Measurements from ENCODE around the gene INSYN1. TPM values are rescaled to one million over a fixed set of nuclear protein-coding genes. Genes with fewer than 3 reads are reported as not detected.

INSYN1 gene
- total RNA-seq, 2 donors from 2014 or later = 1.3 to 3.6 TPM

DNA sequence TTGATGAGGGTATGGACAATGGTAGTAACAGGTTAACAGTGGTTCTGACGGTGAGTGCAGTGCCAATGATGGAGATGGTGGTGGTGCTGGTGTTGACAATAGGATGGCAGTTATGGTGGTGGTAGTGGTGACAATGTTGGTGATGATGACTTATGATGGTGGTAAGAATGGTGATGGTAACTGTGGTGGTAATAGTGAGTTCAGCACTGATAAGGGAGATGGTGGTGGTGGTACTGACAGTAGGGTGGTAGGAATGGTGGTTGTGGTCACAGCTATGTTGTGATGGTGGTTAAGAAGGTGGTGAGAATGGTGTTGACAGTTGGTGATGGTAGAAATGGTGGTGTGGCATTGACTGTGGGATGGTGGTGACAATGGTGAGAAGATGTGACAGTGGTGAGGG, 13.4 kb upstream of the INSYN1 start:
- WGBS, 2 donors = 77 to 80% methylated on average over 1 of the region's 1 CpG
- Histone ChIP-seq H3K9me3 (no peaks in the 10 kb centered on the region), H3K27me3 (no peaks in the 10 kb centered on the region), H3K4me3 (no peak overlapping the region), H3K27ac (no peak overlapping the region), H3K36me3 (replicated peaks in 1 of 2; ENCODE audit: insufficient read depth in 1 of 2, low read depth in 2 of 2) (no peaks in the 10 kb centered on the region), H3K4me1 (no peaks in the 10 kb centered on the region)
- intact Hi-C loops (cut with DNase I) = no loop called here
- no peak for TF ChIP-seq POLR2A (IDR thresholded peaks at IDR 0.05)
- TF ChIP-seq, protein P1, sequence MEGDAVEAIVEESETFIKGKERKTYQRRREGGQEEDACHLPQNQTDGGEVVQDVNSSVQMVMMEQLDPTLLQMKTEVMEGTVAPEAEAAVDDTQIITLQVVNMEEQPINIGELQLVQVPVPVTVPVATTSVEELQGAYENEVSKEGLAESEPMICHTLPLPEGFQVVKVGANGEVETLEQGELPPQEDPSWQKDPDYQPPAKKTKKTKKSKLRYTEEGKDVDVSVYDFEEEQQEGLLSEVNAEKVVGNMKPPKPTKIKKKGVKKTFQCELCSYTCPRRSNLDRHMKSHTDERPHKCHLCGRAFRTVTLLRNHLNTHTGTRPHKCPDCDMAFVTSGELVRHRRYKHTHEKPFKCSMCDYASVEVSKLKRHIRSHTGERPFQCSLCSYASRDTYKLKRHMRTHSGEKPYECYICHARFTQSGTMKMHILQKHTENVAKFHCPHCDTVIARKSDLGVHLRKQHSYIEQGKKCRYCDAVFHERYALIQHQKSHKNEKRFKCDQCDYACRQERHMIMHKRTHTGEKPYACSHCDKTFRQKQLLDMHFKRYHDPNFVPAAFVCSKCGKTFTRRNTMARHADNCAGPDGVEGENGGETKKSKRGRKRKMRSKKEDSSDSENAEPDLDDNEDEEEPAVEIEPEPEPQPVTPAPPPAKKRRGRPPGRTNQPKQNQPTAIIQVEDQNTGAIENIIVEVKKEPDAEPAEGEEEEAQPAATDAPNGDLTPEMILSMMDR (IDR thresholded peaks at IDR 0.05) = no peak
- DNase-seq (no peak), ATAC-seq (no peak)

- no peak overlapping the region for H3K27ac ChIP-seq
- TF ChIP-seq, protein P1 (IDR thresholded peaks at IDR 0.05) = no peak
- TF ChIP-seq POLR2A (IDR thresholded peaks at IDR 0.05) = no peak
- no peak overlapping the region for H3K4me3 ChIP-seq
- no peaks in the 10 kb centered on the region for H3K27me3 ChIP-seq
- no peaks in the 10 kb centered on the region for H3K4me1 ChIP-seq
- WGBS, 2 donors = 77 to 88% methylated on average over 1 of the region's 1 CpG
- no peaks in the 10 kb centered on the region for H3K9me3 ChIP-seq
- no peaks in the 10 kb centered on the region for H3K36me3 ChIP-seq (replicated peaks in 1 of 2; ENCODE audit: insufficient read depth in 1 of 2, low read depth in 2 of 2)
- no peak for ATAC-seq
- intact Hi-C loops (cut with DNase I) = no loop called here
- DNase-seq = no peak
Measured at GRCh38 chr15:73765778-73766177, 12.6 kb upstream of the INSYN1 start.

DNA sequence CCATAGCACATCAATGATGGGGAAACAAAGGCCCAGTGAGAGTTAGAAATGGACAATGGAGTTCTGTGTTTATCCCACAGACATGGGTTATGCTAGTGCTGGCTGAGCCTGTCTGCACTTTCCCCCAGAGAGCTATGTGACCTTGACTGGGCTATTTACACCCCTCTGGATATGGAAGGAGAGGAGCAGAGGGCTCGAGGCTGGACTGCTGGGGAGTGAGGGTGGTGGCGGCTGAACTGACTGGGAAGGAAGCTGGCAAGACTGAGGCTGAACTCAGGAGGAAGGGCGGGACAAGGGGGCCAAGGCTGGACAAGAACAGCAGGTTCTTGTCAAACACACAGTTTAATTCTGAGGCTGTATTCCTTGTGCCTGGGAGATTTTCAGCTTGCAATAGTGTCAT, 10.8 kb upstream of the INSYN1 start:
- H3K9me3 ChIP-seq = no peaks in the 10 kb centered on the region
- no peak for DNase-seq
- no peaks in the 10 kb centered on the region for H3K4me1 ChIP-seq
- H3K36me3 ChIP-seq (replicated peaks in 1 of 2; ENCODE audit: insufficient read depth in 1 of 2, low read depth in 2 of 2) = no peaks in the 10 kb centered on the region
- ATAC-seq = no peak
- TF ChIP-seq, protein P1 (IDR thresholded peaks at IDR 0.05) = no peak
- TF ChIP-seq POLR2A (IDR thresholded peaks at IDR 0.05) = no peak
- WGBS, 2 donors = 49 to 62% methylated on average over 3 of the region's 3 CpGs
- no peak overlapping the region for H3K27ac ChIP-seq
- no peaks in the 10 kb centered on the region for H3K27me3 ChIP-seq
- no peak overlapping the region for H3K4me3 ChIP-seq
- intact Hi-C loops (cut with DNase I) = no loop called here

- no peaks in the 10 kb centered on the region for H3K9me3 ChIP-seq
- WGBS, 2 donors = 40 to 42% methylated on average over 11 of the region's 11 CpGs
- TF ChIP-seq, protein P1 (IDR thresholded peaks at IDR 0.05) = no peak
- no peak for TF ChIP-seq POLR2A (IDR thresholded peaks at IDR 0.05)
- H3K4me1 ChIP-seq = no peaks in the 10 kb centered on the region
- no peak for ATAC-seq
- intact Hi-C loops (cut with DNase I) = no loop called here
- no peaks in the 10 kb centered on the region for H3K36me3 ChIP-seq (replicated peaks in 1 of 2; ENCODE audit: insufficient read depth in 1 of 2, low read depth in 2 of 2)
- H3K4me3 ChIP-seq = no peak overlapping the region
- no peaks in the 10 kb centered on the region for H3K27me3 ChIP-seq
- DNase-seq = no peak
- no peak overlapping the region for H3K27ac ChIP-seq
Measured at GRCh38 chr15:73760330-73761329, 7.5 kb upstream of the INSYN1 start.
